ENCODE data around the gene TRAK2.

DNA sequence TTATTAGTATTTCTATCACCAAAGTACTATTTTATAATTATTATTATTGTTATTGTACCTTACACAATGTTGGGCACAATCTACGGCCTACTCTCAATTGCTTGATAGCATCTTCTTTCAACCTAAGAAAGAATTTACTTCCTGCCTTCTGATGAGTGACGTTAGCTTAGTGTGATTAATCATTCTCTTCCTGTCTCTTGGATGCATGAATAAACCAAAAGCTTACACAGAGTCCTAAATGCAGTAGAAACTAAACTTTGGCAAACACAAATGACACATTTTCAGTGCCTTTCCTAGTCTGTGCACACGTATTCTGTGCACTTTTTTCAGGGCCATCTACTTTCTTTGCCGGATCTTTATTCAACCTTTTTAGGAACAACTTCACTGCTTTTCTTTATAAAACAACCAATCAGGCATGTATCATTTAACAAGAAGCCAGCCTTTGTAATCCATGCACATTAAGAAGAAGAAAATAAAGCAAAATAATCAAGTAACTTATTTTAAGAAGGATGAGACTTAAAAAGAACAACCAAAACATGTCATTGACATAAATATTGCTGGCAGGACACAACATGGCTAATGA lies 19.1 kb downstream of the TRAK2 start:
- TF ChIP-seq EZH2 (IDR thresholded peaks at IDR 0.05; ENCODE audit: low read depth, low read length, severe bottlenecking): no peak
- no peak for TF ChIP-seq HDAC6 (IDR thresholded peaks at IDR 0.05; ENCODE audit: low read depth, low read length)
- no peak for TF ChIP-seq TCF12 (IDR thresholded peaks at IDR 0.05; ENCODE audit: low read depth, low read length)
- no peak for TF ChIP-seq POLR2A (IDR thresholded peaks at IDR 0.05; ENCODE audit: control extremely low read depth in 1 of 2, low read depth in 2 of 2, low read length in 2 of 2)
- no peak for TF ChIP-seq SP4 (IDR thresholded peaks at IDR 0.05; ENCODE audit: low read length)
- TF ChIP-seq, protein P1, sequence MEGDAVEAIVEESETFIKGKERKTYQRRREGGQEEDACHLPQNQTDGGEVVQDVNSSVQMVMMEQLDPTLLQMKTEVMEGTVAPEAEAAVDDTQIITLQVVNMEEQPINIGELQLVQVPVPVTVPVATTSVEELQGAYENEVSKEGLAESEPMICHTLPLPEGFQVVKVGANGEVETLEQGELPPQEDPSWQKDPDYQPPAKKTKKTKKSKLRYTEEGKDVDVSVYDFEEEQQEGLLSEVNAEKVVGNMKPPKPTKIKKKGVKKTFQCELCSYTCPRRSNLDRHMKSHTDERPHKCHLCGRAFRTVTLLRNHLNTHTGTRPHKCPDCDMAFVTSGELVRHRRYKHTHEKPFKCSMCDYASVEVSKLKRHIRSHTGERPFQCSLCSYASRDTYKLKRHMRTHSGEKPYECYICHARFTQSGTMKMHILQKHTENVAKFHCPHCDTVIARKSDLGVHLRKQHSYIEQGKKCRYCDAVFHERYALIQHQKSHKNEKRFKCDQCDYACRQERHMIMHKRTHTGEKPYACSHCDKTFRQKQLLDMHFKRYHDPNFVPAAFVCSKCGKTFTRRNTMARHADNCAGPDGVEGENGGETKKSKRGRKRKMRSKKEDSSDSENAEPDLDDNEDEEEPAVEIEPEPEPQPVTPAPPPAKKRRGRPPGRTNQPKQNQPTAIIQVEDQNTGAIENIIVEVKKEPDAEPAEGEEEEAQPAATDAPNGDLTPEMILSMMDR (IDR thresholded peaks at IDR 0.05; ENCODE audit: control extremely low read depth in 1 of 3, insufficient read depth in 1 of 3, low read depth in 1 of 3, low read length in 3 of 3): no peak
- TF ChIP-seq, protein P2, sequence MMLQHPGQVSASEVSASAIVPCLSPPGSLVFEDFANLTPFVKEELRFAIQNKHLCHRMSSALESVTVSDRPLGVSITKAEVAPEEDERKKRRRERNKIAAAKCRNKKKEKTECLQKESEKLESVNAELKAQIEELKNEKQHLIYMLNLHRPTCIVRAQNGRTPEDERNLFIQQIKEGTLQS (IDR thresholded peaks at IDR 0.05; ENCODE audit: insufficient read depth, low read depth, low read length): no peak
- no peak for TF ChIP-seq SP1 (IDR thresholded peaks at IDR 0.05; ENCODE audit: low read depth, low read length)
- TF ChIP-seq USF2 (IDR thresholded peaks at IDR 0.05; ENCODE audit: low read length): no peak
- no peak for TF ChIP-seq EP300 (IDR thresholded peaks at IDR 0.05; ENCODE audit: borderline replicate concordance in 1 of 2, low read depth in 2 of 2, low read length in 2 of 2)

All from H1 (cell line).